OCI-LY3 (cell line): ENCODE measurements around the gene RPS6KB2.

Source experiments
- H2AFZ ChIP-seq: fragments of 200-600, 300-600 bp; shearing (Covaris generic); 2 replicates; pipeline ENCODE4 v1.6.0; 2014; ENCODE audit warnings: antibody characterized with exemption, low read depth, low read length
- H3K27ac ChIP-seq: fragments of 200-600, 300-600 bp; sonication (generic); 2 replicates; pipeline ENCODE4 v1.5.1; 2014; ENCODE audit warnings: mild to moderate bottlenecking, low read length, moderate library complexity, mixed read lengths
- H3K27me3 ChIP-seq: fragments of 200-600, 300-600 bp; sonication (generic); 2 replicates; pipeline ENCODE4 v1.6.1; 2014; ENCODE audit warnings: low read depth, low read length, mixed read lengths
- H3K36me3 ChIP-seq: fragments of 200-600, 300-600 bp; sonication (generic); replicated peaks from 2 replicates; pipeline ENCODE3; 2014; ENCODE audit warnings: low read depth, low read length, mixed read lengths
- H3K4me1 ChIP-seq: fragments of 300-600, 200-600 bp; sonication (generic); 2 replicates; pipeline ENCODE4 v1.6.1; 2014; ENCODE audit warnings: low read length, mixed read lengths
- H3K4me2 ChIP-seq: fragments of 200-600, 300-600 bp; sonication (generic); 2 replicates; pipeline ENCODE4 v1.6.1; 2014; ENCODE audit warnings: low read length, mixed read lengths
- H3K4me3 ChIP-seq: fragments of 300-600, 200-600 bp; sonication (generic); 2 replicates; pipeline ENCODE4 v1.5.1; 2014; ENCODE audit warnings: antibody characterized with exemption, mild to moderate bottlenecking, low read length, moderate library complexity
- H3K79me2 ChIP-seq: fragments of 300-600, 200-600 bp; shearing (Covaris generic); 2 replicates; pipeline ENCODE4 v1.6.1; 2014; ENCODE audit warnings: mild to moderate bottlenecking, low read length, mixed read lengths
- H3K9ac ChIP-seq: fragments of 300-600, 200-600 bp; shearing (Covaris generic); 2 replicates; pipeline ENCODE4 v1.6.0; 2014; ENCODE audit warnings: mild to moderate bottlenecking, low read length, moderate library complexity
- H3K9me3 ChIP-seq: fragments of 200-600, 300-600 bp; shearing (Covaris generic); 2 replicates; pipeline ENCODE4 v1.6.1; 2014; ENCODE audit warnings: low read length, mixed read lengths; ENCODE audit not compliant: insufficient read depth
- H4K20me1 ChIP-seq: fragments of 200-600, 300-600 bp; sonication (generic); 2 replicates; pipeline ENCODE4 v1.6.1; 2016; ENCODE audit warnings: low read length, mixed read lengths; ENCODE audit not compliant: insufficient read depth
- EZH2phosphoT487 ChIP-seq: fragments of 200-600 bp; shearing (Covaris generic); IDR thresholded peaks from 2 replicates; pipeline ENCODE4 v1.6.1; 2018; ENCODE audit warnings: antibody characterized with exemption, mixed run types, low read depth
- TF ChIP-seq, protein P1 (sequence below): fragments of 200-600, 300-600 bp; sonication (generic); IDR thresholded peaks from 2 replicates; pipeline ENCODE4 v1.5.1; 2014; ENCODE audit warnings: antibody characterized with exemption, low read length, low read depth

Gene RPS6KB2

DNA sequence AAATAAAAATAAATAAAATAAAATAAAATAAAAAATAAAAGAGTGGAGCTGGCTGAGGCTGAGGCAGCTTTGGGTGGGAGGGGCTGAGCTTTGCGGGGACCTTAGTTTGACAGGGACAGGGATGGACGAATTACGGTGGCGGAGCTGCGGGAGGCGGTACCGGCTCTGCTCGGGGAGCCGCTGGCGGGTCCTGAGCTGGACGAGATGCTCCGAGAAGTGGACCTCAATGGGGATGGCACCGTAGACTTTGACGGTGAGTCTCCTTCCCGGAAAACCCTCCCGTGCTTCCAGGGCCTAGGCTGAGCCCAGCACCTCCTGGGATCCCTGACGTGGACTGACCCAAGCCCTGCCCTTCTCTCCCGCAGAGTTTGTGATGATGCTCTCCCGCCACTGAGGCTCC lies 30.0 kb downstream of the RPS6KB2 start:
- no peak overlapping the region for H3K4me3 ChIP-seq
- H4K20me1 ChIP-seq, result no peaks in the 10 kb centered on the region
- TF ChIP-seq, protein P1, sequence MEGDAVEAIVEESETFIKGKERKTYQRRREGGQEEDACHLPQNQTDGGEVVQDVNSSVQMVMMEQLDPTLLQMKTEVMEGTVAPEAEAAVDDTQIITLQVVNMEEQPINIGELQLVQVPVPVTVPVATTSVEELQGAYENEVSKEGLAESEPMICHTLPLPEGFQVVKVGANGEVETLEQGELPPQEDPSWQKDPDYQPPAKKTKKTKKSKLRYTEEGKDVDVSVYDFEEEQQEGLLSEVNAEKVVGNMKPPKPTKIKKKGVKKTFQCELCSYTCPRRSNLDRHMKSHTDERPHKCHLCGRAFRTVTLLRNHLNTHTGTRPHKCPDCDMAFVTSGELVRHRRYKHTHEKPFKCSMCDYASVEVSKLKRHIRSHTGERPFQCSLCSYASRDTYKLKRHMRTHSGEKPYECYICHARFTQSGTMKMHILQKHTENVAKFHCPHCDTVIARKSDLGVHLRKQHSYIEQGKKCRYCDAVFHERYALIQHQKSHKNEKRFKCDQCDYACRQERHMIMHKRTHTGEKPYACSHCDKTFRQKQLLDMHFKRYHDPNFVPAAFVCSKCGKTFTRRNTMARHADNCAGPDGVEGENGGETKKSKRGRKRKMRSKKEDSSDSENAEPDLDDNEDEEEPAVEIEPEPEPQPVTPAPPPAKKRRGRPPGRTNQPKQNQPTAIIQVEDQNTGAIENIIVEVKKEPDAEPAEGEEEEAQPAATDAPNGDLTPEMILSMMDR, result no peak
- no peak for TF ChIP-seq EZH2phosphoT487
- no peak overlapping the region for H2AFZ ChIP-seq
- no peak overlapping the region for H3K27ac ChIP-seq
- peaks cover 4% of the 10 kb centered on the region; the same call in 1 of the 2 replicates for H3K9me3 ChIP-seq
- H3K4me2 ChIP-seq, result no peak overlapping the region
- H3K27me3 ChIP-seq, result no peaks in the 10 kb centered on the region
- no peaks in the 10 kb centered on the region for H3K79me2 ChIP-seq
- H3K9ac ChIP-seq, result no peak overlapping the region
- H3K36me3 ChIP-seq, result no peaks in the 10 kb centered on the region
- peaks cover 20% of the 10 kb centered on the region for H3K4me1 ChIP-seq

DNA sequence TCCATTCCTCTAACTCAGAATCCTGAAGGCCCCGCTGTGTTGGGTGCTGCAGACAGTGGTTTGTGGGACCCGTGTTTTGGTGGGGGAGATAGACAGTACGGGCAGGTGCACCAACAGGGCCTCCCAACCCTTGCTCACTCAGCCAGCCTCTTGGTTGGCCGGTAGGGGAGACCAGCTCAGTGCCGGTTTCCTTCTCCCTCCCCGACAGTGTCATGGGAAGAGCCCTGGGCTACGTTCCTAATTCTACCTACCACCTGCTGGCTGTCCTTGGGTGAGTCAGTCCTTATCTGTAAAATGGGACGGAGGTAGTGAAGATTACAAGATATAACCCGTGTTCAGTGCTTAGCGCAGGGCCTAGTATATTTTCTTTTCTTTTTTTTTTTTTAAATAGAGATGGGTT lies 34.9 kb downstream of the RPS6KB2 start:
- Histone ChIP-seq H3K4me3 (no peak overlapping the region), H2AFZ (no peak overlapping the region), H3K36me3 (no peaks in the 10 kb centered on the region), H3K9me3 (peaks cover 4% of the 10 kb centered on the region; the same call in 1 of the 2 replicates), H3K9ac (no peak overlapping the region), H3K27ac (no peak overlapping the region), H3K4me1 (peaks cover 45% of the 10 kb centered on the region), H4K20me1 (no peaks in the 10 kb centered on the region), H3K27me3 (no peaks in the 10 kb centered on the region), H3K79me2 (peaks cover 11% of the 10 kb centered on the region), H3K4me2 (no peak overlapping the region)
- no peak for TF ChIP-seq EZH2phosphoT487
- TF ChIP-seq, protein P1, result no peak

DNA sequence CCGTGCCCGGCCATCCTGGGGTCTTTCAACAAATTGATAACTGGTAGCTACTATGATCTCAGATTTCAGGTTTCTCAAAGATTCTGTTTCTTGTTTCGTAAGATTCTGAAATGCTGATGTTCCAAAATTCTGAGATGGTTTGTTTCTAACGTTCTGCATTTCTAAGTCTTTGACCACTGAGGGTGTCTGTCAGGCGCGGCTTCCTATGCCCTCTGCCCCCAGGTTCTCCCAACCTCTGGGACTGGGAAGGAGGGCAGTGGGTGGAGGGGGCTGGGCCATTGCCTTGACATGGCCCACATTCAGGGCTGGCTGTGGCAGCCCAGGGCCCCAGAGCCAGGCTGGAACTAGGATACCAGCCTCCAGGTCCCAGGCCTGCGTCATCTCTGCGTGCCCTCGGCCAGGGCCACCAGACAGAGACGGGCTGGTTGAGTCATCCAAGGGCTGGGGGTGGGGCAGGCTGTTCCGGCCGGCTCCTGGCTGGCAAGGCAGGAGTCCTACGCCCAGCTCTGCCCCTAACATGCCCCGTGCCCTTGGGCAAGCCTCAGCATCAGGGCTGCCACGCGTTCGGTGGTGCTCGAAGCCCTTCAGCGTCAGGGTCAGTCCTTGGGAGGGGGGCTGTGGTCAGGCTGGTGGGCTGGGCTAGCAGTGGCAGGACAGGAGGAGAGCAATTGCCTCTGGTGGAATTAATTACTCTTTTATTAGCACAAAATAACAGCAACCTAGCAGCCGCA lies 35.6 kb downstream of the RPS6KB2 start:
- Histone ChIP-seq H3K4me2 (peak overlapping the region; percentile 90), H3K27ac (peak overlapping the region; percentile 54), H3K27me3 (no peaks in the 10 kb centered on the region), H3K9ac (peak overlapping the region; percentile 95), H3K4me3 (peak overlapping the region; percentile 90), H3K9me3 (peaks cover 4% of the 10 kb centered on the region; the same call in 1 of the 2 replicates), H3K79me2 (peaks cover 15% of the 10 kb centered on the region), H4K20me1 (no peaks in the 10 kb centered on the region), H3K36me3 (no peaks in the 10 kb centered on the region), H3K4me1 (peaks cover 45% of the 10 kb centered on the region), H2AFZ (no peak overlapping the region)
- TF ChIP-seq, protein P1, result no peak
- TF ChIP-seq EZH2phosphoT487, result no peak

DNA sequence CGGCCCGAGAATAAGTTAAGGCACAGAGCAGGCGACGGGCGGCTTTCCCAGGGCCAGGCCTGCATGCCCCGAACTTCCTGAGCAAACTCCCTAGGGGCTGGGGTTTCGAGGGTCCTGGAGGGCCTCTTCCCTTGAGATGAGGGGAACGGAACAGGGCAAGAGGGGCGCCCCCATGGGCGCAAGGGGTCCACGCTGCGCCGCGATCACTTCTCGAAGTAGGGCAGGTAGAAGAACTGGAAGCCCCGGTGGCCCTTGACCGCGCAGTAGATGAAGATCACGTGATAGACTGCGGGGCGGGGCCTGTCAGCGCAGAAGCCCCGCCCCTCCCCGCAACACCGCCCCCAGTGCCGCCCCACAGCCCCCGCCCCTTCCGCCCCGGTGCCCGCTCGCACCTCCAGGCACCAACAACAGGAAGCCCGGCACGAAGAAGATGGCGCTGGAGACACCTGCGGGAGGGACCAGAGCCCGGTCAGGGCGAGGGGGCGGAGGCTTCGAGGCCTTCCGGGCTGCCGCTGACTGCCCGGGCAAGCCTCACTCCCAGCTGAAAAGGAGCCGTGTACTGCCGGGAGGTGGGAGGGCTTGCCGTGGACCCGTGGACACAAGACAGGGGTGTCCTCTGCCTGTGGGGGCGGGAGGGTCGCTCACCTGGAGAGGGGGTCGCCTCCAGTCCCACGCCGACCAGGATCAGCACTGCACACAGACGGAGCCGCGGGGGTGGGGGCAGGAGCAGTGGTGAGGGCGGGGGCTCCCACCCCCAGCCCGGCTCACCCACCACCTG lies 36.3 kb downstream of the RPS6KB2 start:
- TF ChIP-seq, protein P1, result no peak; the same call in 1 of the 2 replicates
- no peak for TF ChIP-seq EZH2phosphoT487
- Histone ChIP-seq H3K27ac (peak overlapping the region; percentile 73), H3K9ac (peak overlapping the region; percentile 95), H3K27me3 (no peaks in the 10 kb centered on the region), H3K36me3 (no peaks in the 10 kb centered on the region), H2AFZ (no peak overlapping the region; the same call in 1 of the 2 replicates), H3K4me2 (peak overlapping the region; percentile 91), H3K4me1 (peaks cover 40% of the 10 kb centered on the region), H4K20me1 (no peaks in the 10 kb centered on the region), H3K79me2 (peaks cover 15% of the 10 kb centered on the region), H3K4me3 (peak overlapping the region; percentile 90), H3K9me3 (no peaks in the 10 kb centered on the region; the same call in 1 of the 2 replicates)
